GM19324 (cell line): ENCODE measurements around the gene ATCAY.
"Not testable (repeated sequence)": the region's sequence is repeated elsewhere in the genome, so short reads cannot be mapped to it uniquely, and the experiment has no call there.

ENCODE experiments used
- ATAC-seq: cut with Tn5 transposase; IDR thresholded peaks from one replicate; pipeline ENCODE4 v1.9.1; 2021; ENCODE audit warnings: mild to moderate bottlenecking, moderate library complexity; ENCODE audit not compliant: unreplicated experiment, low FRiP score

ATCAY gene

GRCh38 chr19:3898426-3898825, 17.9 kb downstream of the ATCAY start:
- no peak for ATAC-seq

- ATAC-seq = no peak
Observed at GRCh38 chr19:3899531-3900294, 19.2 kb downstream of the ATCAY start.

DNA sequence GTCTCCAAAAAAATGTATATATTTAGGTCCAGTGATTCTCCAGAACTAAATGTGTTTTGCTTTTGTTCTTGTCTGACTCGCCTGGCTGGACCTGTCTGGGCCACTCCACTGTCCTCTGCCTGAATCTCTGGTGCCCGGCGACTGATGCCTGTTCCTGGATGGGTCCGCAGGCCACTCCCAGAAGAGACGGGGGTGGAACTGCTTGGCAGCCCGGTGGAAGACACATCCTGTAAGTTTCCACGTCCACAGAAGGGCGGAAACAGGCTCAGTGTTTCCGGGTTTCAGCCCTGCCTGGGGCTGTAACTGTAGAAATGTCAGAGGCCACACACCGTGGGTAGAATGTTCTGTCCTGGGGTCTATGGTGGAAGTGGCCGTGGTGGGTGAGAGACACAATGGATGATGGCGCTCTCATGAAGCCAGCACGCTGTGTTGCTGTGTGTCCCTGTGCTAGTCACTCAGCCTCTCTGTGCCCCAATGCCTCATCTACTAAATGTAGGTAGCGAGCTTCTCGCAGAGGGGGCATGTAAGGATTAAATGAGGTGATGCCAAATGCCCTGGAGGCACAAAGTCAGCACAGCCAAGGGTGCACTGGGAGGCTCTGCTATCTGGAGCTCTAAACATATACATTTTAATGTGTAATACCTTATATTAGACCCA, 22.0 kb downstream of the ATCAY start:
- no peak for ATAC-seq

GRCh38 chr19:3904233-3904632, 23.7 kb downstream of the ATCAY start:
- no peak for ATAC-seq

GRCh38 chr19:3907626-3908265, 27.3 kb downstream of the ATCAY start:
- no peak for ATAC-seq

- no peak for ATAC-seq
Observed at GRCh38 chr19:3908266-3909054, 28.0 kb downstream of the ATCAY start.

GRCh38 chr19:3910105-3910504, 29.6 kb downstream of the ATCAY start:
- no peak for ATAC-seq

- no peak for ATAC-seq
Observed at GRCh38 chr19:3914199-3914598, 33.7 kb downstream of the ATCAY start.

DNA sequence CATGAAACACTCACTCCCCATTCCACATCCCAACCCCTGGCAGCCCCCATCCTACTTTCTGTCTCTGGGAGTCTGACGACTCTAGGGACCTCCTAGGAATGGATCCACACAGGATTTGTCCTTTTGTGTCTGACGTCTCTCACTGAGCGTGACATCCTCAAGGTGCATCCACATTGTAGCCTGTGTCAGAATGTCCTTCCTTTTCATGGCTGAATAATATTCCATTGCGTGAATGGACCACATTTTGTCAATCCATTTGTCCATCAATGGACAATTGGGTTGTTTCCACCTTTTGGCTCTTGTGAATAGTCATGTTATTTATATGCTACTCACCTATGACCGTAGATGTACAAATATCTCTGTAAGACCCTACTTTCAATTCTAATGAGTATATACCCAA, 35.5 kb downstream of the ATCAY start:
- no peak for ATAC-seq

- ATAC-seq = no peak
Observed at GRCh38 chr19:3919793-3920192, 39.3 kb downstream of the ATCAY start.

DNA sequence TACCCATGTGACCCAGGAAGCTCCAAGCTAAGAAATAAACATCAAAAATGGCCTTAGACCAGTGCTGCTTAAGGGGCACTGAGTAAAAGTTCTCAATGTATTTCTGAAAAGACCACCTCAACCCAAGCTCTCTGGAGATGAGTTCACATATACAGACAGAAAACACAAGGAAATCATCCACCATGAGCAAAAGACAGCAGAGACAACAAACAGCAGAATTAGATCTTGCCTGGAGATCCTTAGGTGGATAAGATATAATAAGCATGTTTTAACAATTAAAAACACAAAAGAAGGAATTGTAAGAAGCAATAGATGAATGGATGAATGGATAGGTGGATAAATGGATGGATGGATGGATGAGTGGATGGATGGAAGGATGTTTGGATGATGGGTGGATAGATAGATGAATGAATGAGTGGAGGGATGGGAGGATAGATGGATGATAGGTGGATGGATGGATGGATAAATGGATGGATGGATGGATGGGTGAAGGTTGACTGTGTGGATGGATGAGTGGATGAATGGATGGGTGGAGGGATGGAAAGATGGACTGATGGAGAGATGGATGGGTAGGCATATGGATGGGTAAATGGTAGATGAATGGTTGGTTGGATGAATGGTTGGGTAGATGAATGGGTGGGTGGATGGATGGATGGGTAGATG, 42.7 kb downstream of the ATCAY start:
- no peak for ATAC-seq

GRCh38 chr19:3923912-3924311, 43.4 kb downstream of the ATCAY start:
- ATAC-seq = no peak

GRCh38 chr19:3931041-3931440, 50.6 kb downstream of the ATCAY start:
- no peak for ATAC-seq

GRCh38 chr19:3932931-3933810, 52.7 kb downstream of the ATCAY start, which contains the start of gene NMRK2:
Gene NMRK2 (plus strand): TSS chr19:3933069. CDS start chr19:3933672, 603 bp downstream.
- no peak for ATAC-seq

DNA sequence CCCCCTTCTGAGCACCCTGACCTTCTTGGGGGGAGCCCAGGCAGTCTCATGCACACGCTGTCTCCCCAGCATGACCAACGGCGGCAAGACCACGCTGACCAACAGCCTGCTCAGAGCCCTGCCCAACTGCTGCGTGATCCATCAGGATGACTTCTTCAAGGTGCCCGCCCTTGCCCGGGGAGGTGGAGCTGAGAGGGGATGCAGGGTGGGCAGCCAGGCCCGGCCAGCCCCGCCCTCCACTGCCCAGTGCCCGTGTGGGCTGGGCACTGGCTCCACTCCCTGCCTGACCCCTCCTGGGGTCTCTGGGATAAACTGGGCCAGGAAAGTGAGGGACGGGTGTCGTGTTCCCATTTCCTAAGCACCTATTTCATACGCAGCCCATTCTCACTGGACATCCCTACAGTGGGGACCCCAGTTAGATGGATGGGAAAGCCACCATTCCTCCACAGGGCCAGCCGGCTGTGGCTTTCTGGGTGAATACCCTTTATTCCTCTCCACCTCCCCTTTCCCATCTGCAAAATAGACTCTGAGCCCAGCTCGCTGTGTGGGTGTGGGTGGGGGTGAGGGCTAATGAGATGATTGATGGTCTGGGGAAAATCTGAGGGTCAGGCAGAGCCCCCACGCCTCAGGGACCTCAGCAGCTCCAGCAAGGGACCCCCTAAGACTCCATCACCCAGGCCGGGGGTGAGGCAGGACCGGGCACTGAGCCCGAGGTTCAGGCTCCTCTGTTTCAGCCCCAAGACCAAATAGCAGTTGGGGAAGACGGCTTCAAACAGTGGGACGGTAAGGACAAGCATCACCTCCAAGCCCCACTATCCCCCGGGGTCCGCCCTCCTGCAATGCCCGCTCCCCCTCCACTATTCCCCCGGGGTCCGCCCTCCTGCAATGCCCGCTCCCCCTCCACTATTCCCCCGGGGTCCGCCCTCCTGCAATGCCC, 56.3 kb downstream of the ATCAY start:
- ATAC-seq = no peak

DNA sequence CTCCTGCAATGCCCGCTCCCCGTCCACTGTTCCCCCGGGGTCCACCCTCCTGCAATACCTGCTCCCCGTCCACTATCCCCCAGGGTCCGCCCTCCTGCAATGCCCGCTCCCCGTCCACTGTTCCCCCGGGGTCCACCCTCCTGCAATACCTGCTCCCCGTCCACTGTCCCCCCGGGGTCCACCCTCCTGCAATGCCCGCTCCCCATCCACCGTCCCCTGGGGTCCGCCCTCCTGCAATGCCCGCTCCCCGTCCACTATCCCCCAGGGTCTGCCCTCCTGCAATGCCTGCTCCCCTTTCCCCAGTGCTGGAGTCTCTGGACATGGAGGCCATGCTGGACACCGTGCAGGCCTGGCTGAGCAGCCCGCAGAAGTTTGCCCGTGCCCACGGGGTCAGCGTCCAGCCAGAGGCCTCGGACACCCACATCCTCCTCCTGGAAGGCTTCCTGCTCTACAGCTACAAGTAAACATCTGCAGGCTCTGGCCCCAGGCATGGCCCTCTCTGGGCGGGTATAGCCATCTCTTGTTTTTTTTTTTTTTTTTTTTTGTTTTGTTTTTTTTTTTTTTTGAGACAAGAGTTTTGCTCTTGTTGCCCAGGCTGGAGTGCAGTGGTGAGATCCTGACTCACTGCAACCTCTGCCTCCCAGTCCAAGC, 57.9 kb downstream of the ATCAY start:
- not testable (repeated sequence) for ATAC-seq

DNA sequence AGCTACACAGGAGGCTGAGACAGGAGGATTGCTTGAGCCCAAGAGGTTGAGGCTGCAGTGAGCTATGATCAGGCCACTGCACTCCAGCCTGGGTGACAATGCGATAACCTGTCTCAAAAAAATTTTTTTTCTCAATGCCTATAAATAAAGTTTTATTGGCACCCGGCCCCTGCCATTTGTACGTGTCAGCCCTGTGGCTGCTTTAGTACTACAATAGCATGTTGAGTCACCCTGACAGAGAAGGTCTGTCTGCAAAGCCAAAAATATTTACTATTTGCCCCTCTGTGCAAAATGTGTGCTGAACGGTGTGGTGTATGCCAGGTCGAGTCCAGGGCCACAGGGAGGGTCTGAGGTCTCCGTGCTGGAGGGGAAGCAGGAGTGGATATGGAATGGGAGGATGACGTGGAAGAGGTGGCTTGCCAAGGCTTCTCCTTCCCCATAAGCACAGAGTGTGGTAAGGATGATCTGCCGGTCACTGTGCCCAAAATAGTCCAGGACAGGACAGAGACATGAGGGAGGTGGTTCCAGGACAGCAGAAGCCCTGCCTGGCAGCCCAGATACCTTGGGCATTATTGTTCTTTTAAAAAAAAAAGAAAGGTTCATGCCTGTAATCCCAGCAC, 62.4 kb downstream of the ATCAY start:
- no peak for ATAC-seq
